WERI-Rb-1 (cell line): ENCODE results near the gene ZBBX.
A peak's percentile ranks its signal among the peaks of the same experiment; 100 is the strongest.
"Not testable (repeated sequence)": the region's sequence is repeated elsewhere in the genome, so short reads cannot be mapped to it uniquely, and the experiment has no call there.

ENCODE experiments used
- DNase-seq: peaks from one replicate; pipeline ENCODE4 v3.0.0-alpha.2; 2020
- H3K27ac ChIP-seq: fragments of 250-450 bp; sonication (Bioruptor Pico); 2 replicates; pipeline ENCODE4 v1.5.1; 2020; ENCODE audit warnings: mild to moderate bottlenecking, moderate library complexity
- H3K27me3 ChIP-seq: fragments of 250-450 bp; sonication (Bioruptor Pico); 2 replicates; pipeline ENCODE4 v1.5.1; 2021; ENCODE audit warnings: mild to moderate bottlenecking, low read depth, moderate library complexity; ENCODE audit not compliant: insufficient read depth, severe bottlenecking
- H3K36me3 ChIP-seq: fragments of 250-450 bp; sonication (Bioruptor Pico); 2 replicates; pipeline ENCODE4 v1.5.1; 2020; ENCODE audit warnings: mild to moderate bottlenecking, moderate library complexity
- H3K4me3 ChIP-seq: 2 replicates; pipeline ENCODE4 v1.5.1; 2011; ENCODE audit warnings: low read depth, mild to moderate bottlenecking, control low read depth, low read length
- H3K9me3 ChIP-seq: fragments of 250-450 bp; sonication (Bioruptor Pico); 2 replicates; pipeline ENCODE4 v1.5.1; 2021; ENCODE audit warnings: mild to moderate bottlenecking, moderate library complexity; ENCODE audit not compliant: severe bottlenecking
- CTCF ChIP-seq: IDR thresholded peaks from 2 replicates; pipeline ENCODE4 v1.5.1; 2011; ENCODE audit warnings: low read depth, mild to moderate bottlenecking, control low read depth, inconsistent platforms, low read length

ZBBX gene

GRCh38 chr3:167380004-167380689 is at the start of gene ZBBX:
Gene ZBBX, minus strand, starts transcription at chr3:167380297. Its CDS starts 7,396 bp downstream, at chr3:167372901.
- Histone ChIP-seq H3K27ac (no peak within 1 kb of the TSS), H3K36me3 (no peaks in the 10 kb centered on the region), H3K27me3 (no peaks in the 10 kb centered on the region), H3K4me3 (peak within 1 kb of the TSS; percentile 57), H3K9me3 (no peaks in the 10 kb centered on the region)
- peak; percentile 93 for DNase-seq
- TF ChIP-seq CTCF = peak; percentile 80

- H3K36me3 ChIP-seq, H3K27me3 ChIP-seq, H3K4me3 ChIP-seq, H3K9me3 ChIP-seq, DNase-seq, H3K27ac ChIP-seq: not testable (repeated sequence)
Measured at GRCh38 chr3:167426962-167427361, 46.9 kb upstream of the ZBBX start.

- not testable (repeated sequence) for H3K4me3 ChIP-seq, H3K9me3 ChIP-seq, H3K36me3 ChIP-seq, H3K27me3 ChIP-seq, H3K27ac ChIP-seq, DNase-seq
Measured at GRCh38 chr3:167422396-167422795, 42.3 kb upstream of the ZBBX start.

GRCh38 chr3:167409611-167410010 is 29.5 kb upstream of the ZBBX start:
- H3K9me3 ChIP-seq = no peaks in the 10 kb centered on the region
- TF ChIP-seq CTCF = no peak
- no peak for DNase-seq

GRCh38 chr3:167406876-167407492 is 26.9 kb upstream of the ZBBX start:
- Histone ChIP-seq H3K9me3 (no peaks in the 10 kb centered on the region), H3K36me3 (no peaks in the 10 kb centered on the region), H3K4me3 (no peak overlapping the region), H3K27me3 (no peaks in the 10 kb centered on the region), H3K27ac (no peak overlapping the region)
- peak; percentile 68 for TF ChIP-seq CTCF
- peak; percentile 54 for DNase-seq

More at GRCh38 chr3:167409611-167410010, 29.5 kb upstream of the ZBBX start:
- Histone ChIP-seq H3K36me3 (no peaks in the 10 kb centered on the region), H3K27me3 (no peaks in the 10 kb centered on the region), H3K4me3 (no peak overlapping the region), H3K27ac (no peak overlapping the region)

GRCh38 chr3:167397826-167398225 is 17.7 kb upstream of the ZBBX start:
- no peaks in the 10 kb centered on the region for H3K27me3 ChIP-seq
- DNase-seq = no peak
- TF ChIP-seq CTCF = no peak

More at GRCh38 chr3:167397826-167398225, 17.7 kb upstream of the ZBBX start:
- H3K27ac ChIP-seq = no peak overlapping the region
- no peaks in the 10 kb centered on the region for H3K9me3 ChIP-seq
- H3K36me3 ChIP-seq = no peaks in the 10 kb centered on the region
- H3K4me3 ChIP-seq = no peak overlapping the region
